HG03469 (cell line): ENCODE data around the gene SLC24A3.

ENCODE experiments used
- ATAC-seq: cut with Tn5 transposase; IDR thresholded peaks from one replicate; pipeline ENCODE4 v1.9.1; 2021; ENCODE audit warnings: mild to moderate bottlenecking, moderate library complexity, moderate number of reproducible peaks; ENCODE audit not compliant: unreplicated experiment

SLC24A3 gene

DNA sequence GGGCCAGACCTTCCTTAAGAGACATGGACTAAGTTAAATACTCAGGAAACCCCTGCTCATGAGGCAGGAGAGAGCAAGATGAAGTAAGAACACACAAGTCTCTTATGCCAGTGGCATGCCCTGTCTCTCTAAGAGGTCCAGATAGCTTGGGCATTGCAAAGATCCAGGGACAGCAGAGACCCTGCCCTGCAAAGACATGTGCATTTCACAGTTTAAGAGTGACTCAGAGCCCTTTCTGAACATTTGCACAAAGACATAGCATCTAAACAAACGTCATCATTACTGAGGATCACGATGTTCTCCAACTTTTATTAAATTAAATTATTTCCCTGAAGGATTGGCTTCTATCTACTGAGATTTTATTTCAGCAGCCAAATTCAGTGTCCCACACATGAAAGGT, 315.1 kb downstream of the SLC24A3 start:
- no peak for ATAC-seq

DNA sequence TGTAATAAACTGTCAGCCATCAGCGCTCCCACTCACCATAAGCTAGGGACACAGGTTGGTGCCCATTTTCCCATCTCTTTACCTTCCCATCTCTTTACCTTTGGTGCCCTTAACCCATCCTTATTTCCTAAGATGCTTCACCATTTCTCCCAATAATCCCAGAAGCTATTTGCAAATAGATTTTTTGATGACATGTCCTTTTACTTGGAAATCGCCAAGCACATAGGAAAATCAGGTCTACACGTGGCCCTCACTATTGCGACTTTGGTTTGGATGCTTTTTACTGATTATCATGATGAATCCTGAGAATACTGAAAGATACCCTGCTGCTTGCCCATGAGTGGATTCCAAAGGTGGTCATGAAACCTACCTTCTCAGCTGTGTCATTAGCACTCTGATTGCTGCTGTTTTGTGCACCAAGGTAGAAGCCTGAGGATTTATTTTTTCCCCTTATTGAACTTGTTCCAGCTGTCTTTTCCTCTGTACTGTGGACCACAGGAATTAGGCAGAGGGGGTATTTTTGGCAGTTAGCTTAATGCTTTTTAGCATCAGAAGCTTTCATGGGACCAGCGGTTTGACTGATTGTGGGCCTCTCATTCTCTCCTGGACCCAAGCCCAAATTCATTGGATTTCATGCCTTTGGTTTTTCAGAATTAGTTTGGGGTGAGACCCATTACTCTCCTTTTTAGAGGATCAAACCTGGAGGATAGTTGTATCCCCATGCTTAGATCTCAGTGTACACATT, 316.0 kb downstream of the SLC24A3 start:
- no peak for ATAC-seq

DNA sequence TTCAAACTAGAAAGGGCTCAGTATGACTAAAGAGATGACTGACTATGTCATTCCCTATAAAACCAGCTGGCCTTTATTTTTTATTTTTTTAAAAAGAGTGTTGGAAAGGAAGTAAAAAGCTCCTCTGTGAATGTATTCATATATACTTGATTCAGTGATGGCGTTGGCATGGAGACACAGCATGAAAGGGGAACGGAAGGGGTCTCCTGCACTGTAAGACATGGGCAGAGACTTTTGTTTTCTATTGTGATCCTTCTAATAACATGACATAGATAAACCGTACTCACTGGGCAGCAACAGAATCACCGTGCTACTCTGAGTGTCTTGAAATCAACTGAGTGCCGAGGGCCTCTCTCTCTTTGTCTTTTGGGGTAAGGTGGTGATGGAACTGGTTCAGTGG, 317.6 kb downstream of the SLC24A3 start:
- ATAC-seq, result no peak

GRCh38 chr20:19531446-19531845, 319.0 kb downstream of the SLC24A3 start:
- ATAC-seq, result no peak

- ATAC-seq, result no peak
Measured at GRCh38 chr20:19538556-19538955, 326.1 kb downstream of the SLC24A3 start.

DNA sequence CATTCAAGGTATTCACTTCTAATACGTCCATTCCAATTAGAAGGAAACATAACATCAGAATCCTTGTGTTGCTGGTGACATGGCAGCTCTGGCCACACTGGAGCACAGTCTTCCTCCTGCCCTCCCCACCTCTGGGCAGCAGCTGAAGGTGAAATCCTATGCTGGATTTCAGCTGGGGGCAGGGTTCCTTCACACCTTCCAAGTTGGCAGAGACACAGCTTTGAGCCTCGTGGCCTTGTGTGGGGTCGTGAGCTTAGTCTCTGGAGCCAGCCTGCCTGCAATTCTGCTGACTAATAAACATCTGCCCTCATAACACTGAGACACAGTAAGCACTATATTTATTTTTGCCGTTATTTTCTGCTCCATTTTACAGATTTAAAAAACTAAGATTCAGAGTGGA, 326.7 kb downstream of the SLC24A3 start:
- no peak for ATAC-seq

DNA sequence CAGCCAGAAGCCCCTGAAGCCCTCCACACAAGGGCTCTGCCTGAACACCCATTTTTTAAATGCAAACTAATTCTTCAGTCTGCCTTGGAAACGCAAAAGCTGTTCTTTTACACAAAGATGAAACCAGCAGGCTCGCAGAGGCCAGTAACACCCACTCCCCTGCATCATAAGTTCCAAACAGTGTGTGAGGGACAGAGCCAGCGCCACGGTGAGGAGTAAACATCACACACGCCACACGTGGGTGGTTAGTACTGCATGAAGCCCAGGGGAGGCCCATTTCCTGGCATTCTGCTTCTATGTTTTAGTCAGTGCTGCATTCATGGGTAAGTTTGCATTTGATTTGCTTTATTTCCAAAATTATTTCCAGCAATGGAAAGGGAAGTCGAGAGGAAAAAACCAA, 327.9 kb downstream of the SLC24A3 start:
- ATAC-seq, result no peak

DNA sequence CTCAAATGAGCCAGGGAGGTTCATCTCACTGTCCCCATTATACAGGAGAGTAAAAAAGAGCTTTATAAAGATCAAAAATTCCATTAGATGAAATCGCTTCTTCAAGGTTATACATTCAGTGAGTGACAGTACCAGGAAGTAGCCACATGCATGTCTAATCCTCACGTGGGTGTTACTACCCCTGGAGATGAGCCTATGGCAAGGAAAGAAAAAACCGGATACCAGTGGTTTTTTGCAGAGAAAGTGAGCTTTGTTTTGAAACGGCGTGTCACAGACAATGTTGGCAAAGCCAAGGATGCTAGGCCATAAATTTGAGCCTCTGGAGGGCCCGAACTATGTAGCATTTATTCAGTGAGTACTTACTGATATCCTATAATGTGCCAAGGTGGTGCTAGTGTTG, 330.7 kb downstream of the SLC24A3 start:
- ATAC-seq, result no peak

- no peak for ATAC-seq
Measured at GRCh38 chr20:19544684-19545083, 332.2 kb downstream of the SLC24A3 start.

- ATAC-seq, result no peak
Measured at GRCh38 chr20:19546648-19547047, 334.2 kb downstream of the SLC24A3 start.

DNA sequence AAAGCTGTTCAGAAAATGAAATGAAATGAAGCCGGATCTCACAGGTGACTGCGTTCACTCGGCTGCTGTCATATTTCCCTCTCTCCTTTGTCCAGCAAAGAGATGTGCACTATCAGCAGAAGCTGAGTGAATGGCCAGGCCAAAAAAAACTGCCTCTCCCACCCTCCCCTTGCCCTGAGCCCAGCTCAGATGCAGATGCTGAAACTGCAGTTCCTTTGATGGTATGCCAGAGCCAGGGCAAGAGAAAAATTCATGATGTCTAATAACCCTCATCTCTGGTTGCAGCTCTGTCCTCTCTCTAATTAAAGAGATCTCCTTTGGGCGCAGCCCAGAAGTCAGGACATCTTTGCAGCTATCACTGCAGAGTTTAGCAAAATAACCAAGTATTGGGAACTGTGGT, 335.1 kb downstream of the SLC24A3 start:
- ATAC-seq, result no peak

- ATAC-seq, result no peak
Measured at GRCh38 chr20:19549896-19550295, 337.5 kb downstream of the SLC24A3 start.

DNA sequence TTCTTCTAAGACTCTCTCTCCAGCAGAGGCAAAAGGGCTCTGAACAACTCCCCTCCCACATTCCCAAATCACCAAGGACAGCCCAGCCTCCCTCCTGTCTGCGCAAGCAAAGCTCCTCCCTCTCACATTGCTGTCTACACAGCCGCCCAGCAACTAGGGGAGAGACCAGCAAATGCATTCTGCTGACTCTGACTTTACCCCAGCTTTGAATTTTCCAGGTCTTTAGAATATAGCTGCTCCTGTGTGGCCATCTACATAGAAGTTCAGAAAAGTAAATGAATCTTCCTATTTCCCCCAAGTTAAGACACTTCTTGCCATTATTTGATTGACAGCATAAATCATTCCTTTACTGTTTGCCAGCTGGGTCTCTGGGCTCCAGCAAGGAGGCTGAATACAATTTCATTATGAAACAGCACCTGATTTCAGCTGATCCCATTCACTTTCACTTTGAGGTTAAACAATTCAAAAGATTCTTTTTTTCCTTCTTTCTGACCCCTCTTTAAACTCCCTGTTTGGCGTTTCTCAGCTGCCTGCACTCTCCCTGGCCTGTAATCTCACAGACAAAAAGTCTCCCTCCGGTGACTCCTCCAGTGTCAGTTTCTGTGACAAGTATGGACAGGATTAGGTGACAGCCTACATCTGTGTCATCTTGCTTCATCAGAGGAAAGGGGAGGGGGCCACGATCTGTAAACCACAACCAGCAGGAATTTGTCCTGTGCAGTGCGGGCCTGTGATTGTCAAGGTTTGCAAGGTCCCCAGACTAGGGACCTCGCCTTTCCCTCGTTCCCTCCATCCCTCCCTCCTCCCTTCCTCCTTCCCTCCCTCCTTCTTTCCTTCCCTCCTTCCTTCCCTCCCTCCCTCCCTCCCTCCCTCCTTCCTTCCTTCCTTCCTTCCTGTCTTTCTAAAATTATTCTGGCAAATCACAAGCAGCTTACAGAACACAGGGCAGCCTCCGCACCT, 340.1 kb downstream of the SLC24A3 start:
- ATAC-seq, result no peak

DNA sequence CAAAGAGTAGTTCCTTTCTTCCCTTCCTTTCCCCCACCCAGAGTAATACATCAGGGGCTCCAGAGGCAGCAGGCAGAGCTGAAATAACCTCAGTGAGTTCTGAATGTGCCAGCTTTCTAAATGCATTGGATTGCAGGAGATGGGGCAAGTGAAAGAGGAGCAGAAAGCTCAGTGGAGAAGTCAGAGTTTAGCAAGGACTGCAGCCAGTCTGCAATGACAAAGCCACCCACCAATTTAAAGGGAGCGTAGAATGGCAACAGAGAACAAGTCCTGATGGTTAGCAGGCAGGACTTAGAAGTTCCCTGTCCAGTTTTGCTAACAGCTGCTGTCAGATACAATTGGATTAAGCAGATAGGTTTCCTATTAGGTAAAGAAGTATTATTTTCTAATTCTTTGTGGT, 342.2 kb downstream of the SLC24A3 start:
- ATAC-seq, result no peak

DNA sequence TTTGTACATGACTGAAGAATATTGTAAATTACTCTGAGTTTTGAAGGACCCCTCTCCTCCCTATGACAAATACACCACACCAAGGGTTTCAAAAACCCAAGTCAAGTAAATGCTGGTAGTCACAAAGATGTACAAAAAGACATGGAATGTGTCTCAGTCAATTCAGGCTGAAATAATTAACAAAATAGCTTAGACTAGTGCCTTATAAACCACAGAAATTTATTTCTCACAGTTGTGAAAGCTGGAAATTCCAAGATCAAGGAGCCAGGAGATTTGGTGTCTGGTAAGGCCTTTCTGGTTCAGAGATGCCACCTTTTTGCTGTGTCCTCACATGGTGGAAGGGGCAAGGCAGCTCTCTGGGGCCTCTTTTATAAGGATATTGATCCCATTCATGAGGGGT, 343.3 kb downstream of the SLC24A3 start:
- no peak for ATAC-seq

GRCh38 chr20:19557291-19557690, 344.8 kb downstream of the SLC24A3 start:
- no peak for ATAC-seq

DNA sequence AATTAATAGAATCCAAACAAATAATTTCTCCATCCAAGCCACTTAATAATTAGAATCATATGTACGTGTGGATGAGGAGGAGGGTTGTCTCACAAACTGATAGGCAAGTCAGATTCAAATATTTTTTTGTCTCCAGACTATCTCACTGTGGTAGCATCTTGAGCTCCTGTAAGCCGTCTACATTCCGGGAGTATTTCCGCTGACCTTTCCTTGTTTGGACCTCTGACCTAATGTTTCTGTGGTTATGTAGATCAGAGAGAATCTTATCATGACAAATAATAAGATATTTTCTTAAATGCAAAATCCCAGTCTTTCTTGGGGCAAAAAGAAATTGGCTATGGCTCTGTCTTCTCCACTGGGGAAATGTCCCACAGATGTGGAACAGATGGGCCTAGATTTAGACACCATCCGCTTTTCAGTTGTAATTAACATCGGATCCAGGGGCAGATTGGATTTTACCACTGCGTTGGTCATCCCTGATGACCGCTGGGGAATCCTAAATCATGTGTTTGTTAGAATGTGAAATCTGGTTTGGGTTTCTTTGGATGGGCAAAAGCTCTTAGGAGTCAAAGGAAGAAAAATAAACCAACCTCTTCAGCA, 348.5 kb downstream of the SLC24A3 start:
- no peak for ATAC-seq

- ATAC-seq, result no peak
Measured at GRCh38 chr20:19562426-19562825, 350.0 kb downstream of the SLC24A3 start.

DNA sequence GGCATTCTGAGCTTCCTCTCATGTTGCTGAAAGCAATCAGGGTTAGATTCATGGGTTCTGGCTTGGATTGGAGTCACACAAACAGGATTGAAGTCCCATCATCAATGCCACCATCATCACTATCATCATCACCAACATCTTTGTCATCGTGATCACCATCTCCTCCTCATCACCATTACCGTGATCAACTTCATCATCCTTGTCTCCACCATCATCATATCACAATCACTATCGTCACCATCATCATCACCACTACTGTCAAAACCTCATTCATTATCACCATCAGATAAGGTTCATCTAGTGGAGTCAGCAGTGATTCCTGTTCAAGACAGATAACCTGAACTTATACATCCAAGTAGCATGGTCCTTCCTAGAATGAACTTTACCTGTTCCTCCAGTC, 351.8 kb downstream of the SLC24A3 start:
- no peak for ATAC-seq

DNA sequence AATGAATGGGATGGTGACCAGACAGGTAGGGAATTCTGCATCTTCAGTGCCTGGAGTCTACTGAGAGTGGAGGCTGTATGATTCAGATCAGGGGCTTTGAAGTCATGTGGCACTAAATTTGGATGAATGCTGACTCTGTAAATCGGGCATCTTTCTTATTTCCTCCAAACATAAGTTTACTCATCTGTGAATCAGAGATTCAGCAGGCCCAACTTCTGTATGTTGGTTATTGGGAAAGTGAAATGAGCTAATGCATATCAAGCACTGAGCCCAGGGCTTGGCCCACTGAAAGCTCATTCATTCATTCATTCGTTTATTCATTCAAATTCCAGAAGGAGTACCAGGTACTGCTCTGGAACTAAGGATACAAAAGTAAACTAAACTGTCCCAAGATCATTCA, 353.3 kb downstream of the SLC24A3 start:
- no peak for ATAC-seq

- no peak for ATAC-seq
Measured at GRCh38 chr20:19566226-19566945, 353.9 kb downstream of the SLC24A3 start.
